Frontal cortex (tissue), 4 donors: ENCODE results near the gene STK24. TPM values are rescaled to one million over a fixed set of nuclear protein-coding genes. Genes with fewer than 3 reads are reported as not detected.

Experiments used
- DNase-seq, 2 donors: peaks; one replicate each; pipeline ENCODE4 v3.0.0; 2012; ENCODE audit warnings: low spot score in 2 of 2
- FAIRE-seq: peaks from 2 replicates; lab custom pipeline; 2012; peaks lifted over from hg19 to GRCh38; lab: Jason Lieb, UNC
- total RNA-seq: library from RNA; depleted of rRNA; stranded (reverse); fragments of >200 nt; gene quantifications from one replicate; pipeline ENCODE4 v1.2.3, GENCODE V29; 2014
- donor health status: control.
- donor health status: control.
- donor health status: control.

The STK24 gene
- total RNA-seq, 1 donor from 2014 or later = 26.1 TPM

GRCh38 chr13:98443329-98443728 lies 133.6 kb downstream of the STK24 start:
- FAIRE-seq (no peak), DNase-seq (no peak)

- FAIRE-seq (no peak), DNase-seq (no peak)
Observed at GRCh38 chr13:98442391-98443230, 134.3 kb downstream of the STK24 start.

GRCh38 chr13:98441056-98441676 lies 135.7 kb downstream of the STK24 start:
- DNase-seq (no peak), FAIRE-seq (no peak)

GRCh38 chr13:98440390-98441055 lies 136.4 kb downstream of the STK24 start:
- FAIRE-seq (no peak), DNase-seq (no peak)

GRCh38 chr13:98439896-98440295 lies 137.0 kb downstream of the STK24 start:
- FAIRE-seq (no peak), DNase-seq (no peak)

GRCh38 chr13:98439126-98439828 lies 137.6 kb downstream of the STK24 start:
- DNase-seq = no peak
- no peak for FAIRE-seq

GRCh38 chr13:98438246-98439125 lies 138.4 kb downstream of the STK24 start:
- FAIRE-seq (no peak), DNase-seq (no peak)

GRCh38 chr13:98436233-98436910 lies 140.5 kb downstream of the STK24 start:
- no peak for FAIRE-seq
- DNase-seq = no peak

GRCh38 chr13:98435376-98435775 lies 141.5 kb downstream of the STK24 start:
- FAIRE-seq = no peak

GRCh38 chr13:98434060-98434459 lies 142.8 kb downstream of the STK24 start:
- DNase-seq (no peak), FAIRE-seq (no peak)

More at GRCh38 chr13:98435376-98435775, 141.5 kb downstream of the STK24 start:
- DNase-seq = no peak

- FAIRE-seq (no peak), DNase-seq (no peak)
Observed at GRCh38 chr13:98433654-98434053, 143.3 kb downstream of the STK24 start.

- no peak for DNase-seq
- FAIRE-seq = no peak
Observed at GRCh38 chr13:98432638-98433037, 144.3 kb downstream of the STK24 start.

GRCh38 chr13:98429977-98430736 lies 146.8 kb downstream of the STK24 start:
- no peak for FAIRE-seq
- DNase-seq = no peak

GRCh38 chr13:98429531-98429930 lies 147.4 kb downstream of the STK24 start:
- DNase-seq (no peak), FAIRE-seq (no peak)

- FAIRE-seq (no peak), DNase-seq (no peak)
Observed at GRCh38 chr13:98429081-98429480, 147.8 kb downstream of the STK24 start.

GRCh38 chr13:98428256-98428966 lies 148.5 kb downstream of the STK24 start:
- FAIRE-seq (no peak), DNase-seq (no peak)

GRCh38 chr13:98427331-98427995 lies 149.4 kb downstream of the STK24 start:
- FAIRE-seq = no peak
- no peak for DNase-seq
